Suprapubic skin (tissue), 3 donors: ENCODE measurements around the gene P4HB.

Experiments used
- POLR2A ChIP-seq, 2 donors: fragments of 450-650 bp; IDR thresholded peaks; one replicate each; pipeline ENCODE4 v1.6.1; 2017; ENCODE audit warnings: antibody characterized with exemption in 2 of 2, mild to moderate bottlenecking in 2 of 2, moderate library complexity in 2 of 2
- TF ChIP-seq, protein P1 (sequence below), 2 donors: fragments of 200-600 bp in 1 of 2; fragments of 450-650 bp in 1 of 2; sonication (generic) in 1 of 2; IDR thresholded peaks; one replicate each; pipeline ENCODE4 v1.5.1; 2016 to 2019; ENCODE audit warnings: antibody characterized with exemption in 2 of 2, mild to moderate bottlenecking in 1 of 2, moderate library complexity in 1 of 2

DNA sequence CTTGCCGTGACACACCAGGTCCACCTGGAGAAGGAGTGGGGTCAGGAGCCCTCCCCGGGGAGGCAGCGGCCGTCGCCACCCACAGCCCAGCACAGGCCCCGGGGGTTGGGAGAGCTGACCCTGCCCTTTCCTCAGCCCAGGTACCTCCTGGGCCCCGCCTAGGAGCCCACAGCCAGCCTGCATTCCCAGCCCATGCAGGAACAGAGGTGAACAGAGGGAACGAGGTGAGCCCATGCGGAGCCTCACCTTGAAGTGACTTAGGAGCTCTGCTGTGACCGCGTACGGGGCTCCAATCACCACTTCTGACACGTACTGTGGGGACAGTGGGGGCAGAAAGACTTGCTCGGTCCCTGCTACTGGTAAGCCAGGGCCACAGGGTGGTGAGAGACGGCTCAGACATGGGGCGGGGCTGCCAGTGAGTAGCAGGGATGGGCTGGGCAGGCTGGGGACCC is 45.1 kb upstream of the P4HB start:
- TF ChIP-seq, protein P1, sequence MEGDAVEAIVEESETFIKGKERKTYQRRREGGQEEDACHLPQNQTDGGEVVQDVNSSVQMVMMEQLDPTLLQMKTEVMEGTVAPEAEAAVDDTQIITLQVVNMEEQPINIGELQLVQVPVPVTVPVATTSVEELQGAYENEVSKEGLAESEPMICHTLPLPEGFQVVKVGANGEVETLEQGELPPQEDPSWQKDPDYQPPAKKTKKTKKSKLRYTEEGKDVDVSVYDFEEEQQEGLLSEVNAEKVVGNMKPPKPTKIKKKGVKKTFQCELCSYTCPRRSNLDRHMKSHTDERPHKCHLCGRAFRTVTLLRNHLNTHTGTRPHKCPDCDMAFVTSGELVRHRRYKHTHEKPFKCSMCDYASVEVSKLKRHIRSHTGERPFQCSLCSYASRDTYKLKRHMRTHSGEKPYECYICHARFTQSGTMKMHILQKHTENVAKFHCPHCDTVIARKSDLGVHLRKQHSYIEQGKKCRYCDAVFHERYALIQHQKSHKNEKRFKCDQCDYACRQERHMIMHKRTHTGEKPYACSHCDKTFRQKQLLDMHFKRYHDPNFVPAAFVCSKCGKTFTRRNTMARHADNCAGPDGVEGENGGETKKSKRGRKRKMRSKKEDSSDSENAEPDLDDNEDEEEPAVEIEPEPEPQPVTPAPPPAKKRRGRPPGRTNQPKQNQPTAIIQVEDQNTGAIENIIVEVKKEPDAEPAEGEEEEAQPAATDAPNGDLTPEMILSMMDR (IDR thresholded peaks at IDR 0.05), result no peak
- no peak for TF ChIP-seq POLR2A (IDR thresholded peaks at IDR 0.05)
